NCI-H526 (cell line): ENCODE data around the gene BICDL2.
"Not testable (repeated sequence)": the region's sequence is repeated elsewhere in the genome, so short reads cannot be mapped to it uniquely, and the experiment has no call there.

Experiments used
- DNase-seq, 2 experiments: peaks; one replicate each; lab custom pipeline; 2025; lab: John Stamatoyannopoulos, UW

BICDL2 gene

GRCh38 chr16:3036726-3037315 lies at the start of gene BICDL2:
TSS of gene BICDL2 (minus strand) at chr16:3036944. CDS start at chr16:3035496, 1,448 bp downstream.
- peak in 1 of 2 experiments; percentile 17 for DNase-seq

- DNase-seq: no peak
Observed at GRCh38 chr16:3085868-3086595, 49.3 kb upstream of the BICDL2 start.

- DNase-seq: no peak
Observed at GRCh38 chr16:3084969-3085670, 48.4 kb upstream of the BICDL2 start.

GRCh38 chr16:3084491-3084890 lies 47.7 kb upstream of the BICDL2 start:
- DNase-seq: no peak

GRCh38 chr16:3083408-3083807 lies 46.7 kb upstream of the BICDL2 start:
- not testable (repeated sequence) for DNase-seq

- DNase-seq: not testable (repeated sequence)
Observed at GRCh38 chr16:3081957-3082356, 45.2 kb upstream of the BICDL2 start.

GRCh38 chr16:3080024-3080423 lies 43.3 kb upstream of the BICDL2 start:
- DNase-seq: no peak

GRCh38 chr16:3076577-3076976 lies 39.8 kb upstream of the BICDL2 start:
- DNase-seq: no peak

- DNase-seq: not testable (repeated sequence)
Observed at GRCh38 chr16:3075946-3076345, 39.2 kb upstream of the BICDL2 start.

GRCh38 chr16:3075523-3075915 lies 38.8 kb upstream of the BICDL2 start:
- DNase-seq: no peak

GRCh38 chr16:3074860-3075522 lies 38.2 kb upstream of the BICDL2 start:
- no peak for DNase-seq

GRCh38 chr16:3073448-3073847 lies 36.7 kb upstream of the BICDL2 start:
- no peak for DNase-seq

GRCh38 chr16:3072576-3073263 lies 36.0 kb upstream of the BICDL2 start:
- DNase-seq: not testable (repeated sequence)

GRCh38 chr16:3072148-3072547 lies 35.4 kb upstream of the BICDL2 start:
- not testable (repeated sequence) for DNase-seq

GRCh38 chr16:3071655-3072054 lies 34.9 kb upstream of the BICDL2 start:
- DNase-seq: no peak

- DNase-seq: no peak
Observed at GRCh38 chr16:3070608-3071111, 33.9 kb upstream of the BICDL2 start.

GRCh38 chr16:3069146-3069545 lies 32.4 kb upstream of the BICDL2 start:
- DNase-seq: not testable (repeated sequence)

- no peak for DNase-seq
Observed at GRCh38 chr16:3068487-3068886, 31.7 kb upstream of the BICDL2 start.

GRCh38 chr16:3066440-3066748 lies 29.6 kb upstream of the BICDL2 start:
- no peak for DNase-seq

- DNase-seq: no peak
Observed at GRCh38 chr16:3065742-3066439, 29.1 kb upstream of the BICDL2 start.

- no peak for DNase-seq
Observed at GRCh38 chr16:3065069-3065741, 28.5 kb upstream of the BICDL2 start, which contains the start of gene IL32. TSS of gene IL32 (plus strand) at chr16:3065640. CDS start at chr16:3065812, 172 bp downstream.
